Activated naive CD4-positive, alpha-beta T cell treated with anti-CD3 and anti-CD28 coated beads, Interleukin-2, amount 50 U/mL, for 24 hours (primary cell): ENCODE data around the gene NOTUM.

ENCODE experiments used
- H3K27ac Mint-ChIP-seq: one replicate; pipeline ENCODE4 v1.8.0; 2021; ENCODE audit warnings: mild to moderate bottlenecking, mixed read lengths
- H3K27me3 Mint-ChIP-seq: one replicate; pipeline ENCODE4 v1.8.0; 2021; ENCODE audit warnings: mixed read lengths
- H3K36me3 Mint-ChIP-seq: one replicate; pipeline ENCODE4 v1.8.0; 2021; ENCODE audit warnings: mixed read lengths
- H3K4me1 Mint-ChIP-seq: one replicate; pipeline ENCODE4 v1.8.0; 2021; ENCODE audit warnings: mixed read lengths
- H3K4me3 Mint-ChIP-seq: one replicate; pipeline ENCODE4 v1.8.0; 2021; ENCODE audit warnings: mild to moderate bottlenecking, mixed read lengths
- H3K9me3 Mint-ChIP-seq: one replicate; pipeline ENCODE4 v1.8.0; 2021; ENCODE audit warnings: mixed read lengths

NOTUM gene

DNA sequence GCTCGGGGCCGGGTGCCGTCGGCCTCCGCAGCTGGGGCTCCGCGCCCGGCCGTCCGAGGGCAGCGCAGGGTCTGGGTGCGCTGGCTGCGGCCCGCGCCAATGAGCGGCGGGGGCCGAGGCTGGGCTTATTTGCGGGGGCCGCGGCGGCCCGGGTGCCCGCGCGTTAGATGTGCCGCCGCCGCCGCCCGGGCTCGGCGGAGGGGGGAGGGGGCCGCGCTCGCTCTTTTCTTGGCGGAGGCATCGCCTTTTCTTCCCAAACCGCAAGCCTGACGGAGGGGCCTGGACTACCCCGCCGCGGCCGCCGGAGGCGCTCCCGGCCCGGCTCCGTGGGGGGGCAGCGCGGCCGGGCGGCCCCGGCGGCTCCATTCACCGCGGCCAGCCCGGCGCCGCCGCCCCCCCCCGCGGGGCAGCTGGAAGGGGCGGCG is at the start of gene NOTUM:
TSS of gene NOTUM (minus strand) at position 101 of the 425 bp plus-strand sequence. CDS start 278 bp downstream, outside the sequence.
- Mint-ChIP-seq H3K36me3 (no peaks in the 10 kb centered on the region), H3K4me3 (no peak within 1 kb of the TSS), H3K4me1 (peaks cover 13% of the 10 kb centered on the region), H3K9me3 (no peaks in the 10 kb centered on the region), H3K27ac (no peak within 1 kb of the TSS), H3K27me3 (peaks cover 3% of the 10 kb centered on the region)

DNA sequence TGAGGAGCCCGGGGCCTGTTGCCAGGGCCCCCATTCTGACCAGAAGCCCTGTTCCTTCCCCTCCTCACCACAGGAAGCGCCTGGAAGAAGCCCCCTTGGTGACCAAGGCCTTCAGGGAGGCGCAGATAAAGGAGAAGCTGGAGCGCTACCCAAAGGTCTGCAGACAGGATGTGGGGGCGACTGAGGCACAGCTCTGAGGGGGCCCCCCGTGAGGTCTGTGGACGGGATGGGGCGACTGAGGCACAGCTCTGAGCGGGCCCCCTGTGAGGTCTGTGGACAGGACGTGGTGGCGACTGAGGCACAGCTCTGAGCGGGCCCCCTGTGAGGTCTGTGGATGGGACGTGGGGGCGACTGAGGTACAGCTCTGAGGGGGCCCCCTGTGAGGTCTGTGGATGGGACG is 48.4 kb upstream of the NOTUM start:
- Mint-ChIP-seq H3K4me1 (no peaks in the 10 kb centered on the region), H3K27me3 (no peaks in the 10 kb centered on the region), H3K9me3 (no peaks in the 10 kb centered on the region), H3K36me3 (no peaks in the 10 kb centered on the region), H3K27ac (no peak overlapping the region), H3K4me3 (no peak overlapping the region)

DNA sequence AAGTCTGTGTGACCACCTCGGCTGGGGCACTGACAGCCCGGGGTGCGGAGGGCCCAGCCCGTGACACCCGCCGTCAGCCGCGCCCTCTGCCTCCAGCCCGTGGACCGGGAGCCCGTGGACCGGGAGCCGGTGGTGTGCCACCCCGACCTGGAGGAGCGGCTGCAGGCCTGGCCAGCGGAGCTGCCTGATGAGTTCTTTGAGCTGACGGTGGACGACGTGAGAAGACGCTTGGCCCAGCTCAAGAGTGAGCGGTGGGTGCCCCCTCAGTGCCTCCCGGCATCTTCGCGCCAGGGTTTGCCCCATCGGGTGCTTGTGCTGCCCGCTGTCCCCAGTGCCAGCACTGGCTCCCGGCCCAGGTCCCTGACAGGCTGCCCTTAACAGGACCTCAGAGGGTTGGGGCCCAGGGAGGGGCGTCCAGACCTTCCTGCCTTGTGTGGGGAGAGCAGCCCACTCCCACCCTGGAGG is 48.0 kb upstream of the NOTUM start:
- Mint-ChIP-seq H3K27ac (no peak overlapping the region), H3K36me3 (no peaks in the 10 kb centered on the region), H3K9me3 (no peaks in the 10 kb centered on the region), H3K4me1 (no peaks in the 10 kb centered on the region), H3K27me3 (no peaks in the 10 kb centered on the region), H3K4me3 (no peak overlapping the region)

DNA sequence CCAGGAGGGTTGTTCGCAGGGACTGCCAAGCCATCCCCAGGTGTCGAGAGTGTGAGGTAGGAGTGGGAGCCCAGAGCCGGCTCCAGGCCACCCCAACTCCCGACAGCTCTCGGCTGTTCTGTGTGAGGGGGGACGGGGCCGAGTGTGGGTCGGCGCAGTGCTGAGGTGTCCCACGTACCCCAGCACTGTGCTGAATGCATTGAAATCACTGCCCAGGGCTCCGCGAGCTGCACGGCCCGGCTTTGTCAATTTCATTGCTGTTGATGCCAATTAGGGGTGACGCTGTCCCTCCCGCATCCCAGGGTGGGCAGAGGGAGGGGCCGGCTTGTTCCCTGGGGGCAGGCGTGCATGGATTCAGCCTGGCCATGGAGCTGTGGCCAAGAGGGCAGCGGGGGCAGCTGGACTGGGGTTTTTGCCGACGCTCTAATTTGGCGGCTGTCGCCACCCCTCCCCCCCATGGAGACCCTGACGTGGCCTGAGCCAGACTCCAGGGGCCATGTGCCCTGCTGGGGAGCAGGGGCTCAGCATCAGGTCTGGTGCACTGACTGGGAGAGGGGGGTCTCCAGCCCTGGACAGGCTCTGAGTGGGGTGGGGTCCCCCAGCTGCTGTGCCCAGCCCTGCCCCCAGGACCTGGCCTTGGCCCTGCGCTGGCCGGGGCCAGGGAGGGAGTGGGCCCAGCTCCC is 47.4 kb upstream of the NOTUM start:
- no peaks in the 10 kb centered on the region for H3K36me3 Mint-ChIP-seq
- H3K27me3 Mint-ChIP-seq: no peaks in the 10 kb centered on the region
- no peaks in the 10 kb centered on the region for H3K4me1 Mint-ChIP-seq
- no peaks in the 10 kb centered on the region for H3K9me3 Mint-ChIP-seq
- no peak overlapping the region for H3K27ac Mint-ChIP-seq
- no peak overlapping the region for H3K4me3 Mint-ChIP-seq

DNA sequence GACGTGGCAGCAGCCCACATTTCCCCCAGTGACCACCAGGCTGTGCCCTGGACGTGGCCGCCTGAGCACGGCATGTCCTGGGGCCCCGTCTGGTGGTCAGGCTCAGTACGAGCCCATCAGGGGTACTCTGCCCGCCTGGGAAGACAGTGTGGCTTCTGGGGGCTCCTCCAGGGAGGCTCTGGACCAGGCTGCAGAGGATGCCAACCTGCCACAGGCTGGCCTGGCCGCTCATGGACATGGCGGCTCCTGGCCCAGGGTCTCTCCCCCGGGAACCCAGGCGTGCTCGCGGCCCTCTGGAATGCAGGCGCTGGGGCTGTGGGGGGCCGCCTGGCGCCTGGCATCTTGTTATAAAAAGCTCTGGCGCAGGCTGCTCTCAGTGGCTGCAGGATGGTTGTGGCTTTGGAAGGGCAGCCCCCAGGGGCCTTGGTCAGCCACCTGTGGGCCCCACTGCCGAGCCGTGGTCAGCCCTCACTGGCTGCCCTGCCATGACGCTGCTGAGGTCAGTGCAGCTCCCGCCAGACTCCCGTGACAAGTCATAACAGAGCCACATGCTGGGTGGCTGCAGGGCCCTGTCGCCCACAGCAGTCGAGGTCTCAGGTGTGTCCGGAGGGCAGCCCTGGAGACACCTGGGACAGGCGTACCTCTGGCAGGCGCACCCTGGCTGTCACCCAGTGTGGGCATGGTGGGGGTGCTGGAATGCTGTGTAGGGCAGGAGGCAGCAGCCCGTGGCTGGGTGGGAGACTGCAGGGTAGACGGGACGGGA is 46.7 kb upstream of the NOTUM start:
- Mint-ChIP-seq H3K4me3 (no peak overlapping the region), H3K36me3 (no peaks in the 10 kb centered on the region), H3K4me1 (no peaks in the 10 kb centered on the region), H3K27me3 (no peaks in the 10 kb centered on the region), H3K27ac (no peak overlapping the region), H3K9me3 (no peaks in the 10 kb centered on the region)

DNA sequence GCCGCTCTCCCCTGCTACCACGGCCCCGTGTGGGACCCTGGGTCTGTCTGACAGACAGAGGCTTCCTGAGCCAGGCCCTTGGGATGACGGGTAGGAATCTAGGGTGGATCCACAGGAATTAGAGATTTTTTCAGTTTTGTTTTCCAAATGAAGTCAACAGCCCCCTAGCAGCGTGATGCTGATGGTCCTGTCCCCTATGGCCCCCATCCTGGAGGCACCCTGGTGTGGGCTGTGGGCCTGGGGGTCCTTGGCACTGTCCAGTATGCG is 46.2 kb upstream of the NOTUM start:
- Mint-ChIP-seq H3K4me1 (no peaks in the 10 kb centered on the region), H3K27ac (no peak overlapping the region), H3K27me3 (no peaks in the 10 kb centered on the region), H3K36me3 (no peaks in the 10 kb centered on the region), H3K9me3 (no peaks in the 10 kb centered on the region), H3K4me3 (no peak overlapping the region)

DNA sequence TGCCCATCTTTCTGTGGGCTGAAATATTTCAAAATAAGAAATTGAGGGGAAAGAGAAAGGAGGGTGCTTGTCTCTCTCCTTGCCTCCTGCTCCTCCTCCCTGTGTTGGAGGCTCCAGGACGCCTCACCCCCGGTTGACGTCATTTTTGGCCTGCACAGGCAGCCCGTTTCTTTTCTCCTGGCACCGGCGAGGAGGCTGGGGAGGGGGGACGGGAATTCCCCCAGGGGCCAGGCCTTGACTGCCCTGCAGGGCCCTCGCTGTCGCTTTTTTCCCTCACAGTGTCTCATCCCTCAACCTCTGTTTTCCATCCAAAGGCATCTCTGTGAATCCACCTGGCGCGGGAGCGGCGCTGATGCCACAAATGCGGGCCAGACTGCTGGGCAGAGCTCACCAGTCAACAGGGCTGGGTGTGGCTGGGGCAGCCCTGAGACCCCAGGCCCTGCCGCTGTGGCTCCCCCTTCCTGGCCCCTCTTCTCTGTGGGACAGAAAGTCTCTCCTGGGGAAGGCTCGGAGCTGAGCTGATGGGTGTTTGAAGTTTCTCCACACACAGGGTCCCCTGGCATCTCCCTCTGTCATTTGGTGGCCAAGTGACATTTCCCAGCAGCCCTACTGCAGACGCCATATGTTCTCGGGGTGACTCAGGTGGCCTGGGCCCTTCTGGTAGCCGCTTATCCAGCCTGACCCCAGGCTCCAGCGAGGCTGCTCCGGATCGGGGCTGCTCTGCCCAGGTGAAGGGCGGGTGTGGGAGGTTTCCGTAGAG is 45.7 kb upstream of the NOTUM start:
- H3K9me3 Mint-ChIP-seq: no peaks in the 10 kb centered on the region
- no peaks in the 10 kb centered on the region for H3K36me3 Mint-ChIP-seq
- H3K27me3 Mint-ChIP-seq: no peaks in the 10 kb centered on the region
- no peaks in the 10 kb centered on the region for H3K4me1 Mint-ChIP-seq
- H3K4me3 Mint-ChIP-seq: no peak overlapping the region
- H3K27ac Mint-ChIP-seq: no peak overlapping the region

DNA sequence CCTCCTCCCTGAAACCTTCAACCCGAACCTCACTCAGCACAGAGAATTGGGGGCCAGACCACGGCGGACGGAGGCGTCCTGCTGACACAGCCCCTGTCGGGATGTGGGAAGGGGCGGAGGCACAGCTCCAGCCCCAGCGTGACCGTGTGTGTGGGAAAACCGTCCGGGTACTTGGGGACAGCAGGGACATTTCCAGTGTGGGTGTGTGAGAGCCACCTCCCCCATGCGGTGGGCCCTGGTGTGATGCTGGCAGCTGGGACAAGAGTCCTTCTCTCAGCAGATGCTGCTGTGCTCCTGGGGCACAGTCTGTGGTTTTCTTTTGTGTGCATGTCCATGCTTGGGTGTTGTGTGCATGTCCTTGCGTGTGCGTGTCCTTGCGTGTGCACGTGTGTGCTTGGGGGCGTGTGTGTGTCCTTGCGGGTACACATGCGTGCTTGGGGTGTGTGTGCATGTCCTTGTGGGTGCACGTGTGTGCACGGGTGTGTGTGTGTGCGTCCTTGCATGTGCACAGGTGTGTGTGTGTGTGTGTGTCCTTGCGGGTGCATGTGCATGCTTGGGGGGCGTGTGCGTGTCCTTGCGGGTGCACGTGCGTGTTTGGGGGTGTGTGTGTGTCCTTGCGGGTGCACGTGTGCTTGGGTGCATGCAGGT is 44.8 kb upstream of the NOTUM start:
- Mint-ChIP-seq H3K4me1 (no peaks in the 10 kb centered on the region), H3K27ac (no peak overlapping the region), H3K4me3 (no peak overlapping the region), H3K9me3 (no peaks in the 10 kb centered on the region), H3K27me3 (no peaks in the 10 kb centered on the region), H3K36me3 (no peaks in the 10 kb centered on the region)

DNA sequence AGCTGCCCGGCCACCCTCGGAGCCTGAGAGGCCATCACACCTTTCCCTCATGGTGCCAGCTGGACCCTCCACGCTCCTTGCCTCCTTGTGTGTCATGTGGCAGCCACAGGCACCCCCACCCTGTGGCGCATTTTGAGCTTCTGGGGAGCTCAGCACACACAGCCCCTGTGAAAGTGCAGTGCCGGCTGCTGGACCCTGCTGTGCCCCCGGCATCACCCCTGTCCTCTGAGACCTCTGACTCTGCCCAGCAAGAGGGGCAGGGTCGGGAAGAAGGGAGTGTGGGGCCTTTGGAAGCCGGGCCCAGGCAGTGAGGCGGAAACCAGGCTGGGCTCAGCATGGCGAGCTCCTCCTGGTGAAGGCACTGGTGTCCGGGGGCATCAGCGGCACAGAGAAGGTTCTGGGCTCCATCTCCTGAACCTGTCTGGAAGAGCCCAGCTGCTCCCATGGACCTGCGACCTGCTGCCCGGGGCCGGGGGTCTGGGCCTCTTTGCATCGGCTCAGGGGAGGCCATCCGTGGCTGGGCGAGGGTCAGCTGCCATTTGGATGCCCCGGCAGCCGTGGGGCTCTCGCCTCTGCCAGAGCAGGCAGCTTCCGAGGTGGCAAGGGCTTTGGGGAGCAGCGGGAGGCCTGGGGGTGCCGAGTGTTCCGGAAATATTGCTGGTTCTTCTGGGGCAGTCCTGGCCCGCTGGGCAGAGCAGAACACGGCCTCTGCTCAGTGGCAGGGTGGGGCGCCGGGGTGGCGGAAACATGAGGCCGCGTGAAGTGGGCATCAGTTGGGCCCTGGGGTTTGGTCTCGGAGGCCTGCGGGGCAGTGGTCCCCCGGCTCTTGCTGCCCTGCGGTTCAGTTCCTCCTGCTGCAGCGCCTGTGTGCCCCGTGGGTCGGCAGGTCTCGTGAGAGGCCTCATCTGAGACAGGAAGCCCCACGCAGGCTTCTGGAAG is 43.8 kb upstream of the NOTUM start:
- Mint-ChIP-seq H3K27me3 (no peaks in the 10 kb centered on the region), H3K4me1 (no peaks in the 10 kb centered on the region), H3K27ac (no peak overlapping the region), H3K36me3 (no peaks in the 10 kb centered on the region), H3K4me3 (no peak overlapping the region), H3K9me3 (no peaks in the 10 kb centered on the region)

DNA sequence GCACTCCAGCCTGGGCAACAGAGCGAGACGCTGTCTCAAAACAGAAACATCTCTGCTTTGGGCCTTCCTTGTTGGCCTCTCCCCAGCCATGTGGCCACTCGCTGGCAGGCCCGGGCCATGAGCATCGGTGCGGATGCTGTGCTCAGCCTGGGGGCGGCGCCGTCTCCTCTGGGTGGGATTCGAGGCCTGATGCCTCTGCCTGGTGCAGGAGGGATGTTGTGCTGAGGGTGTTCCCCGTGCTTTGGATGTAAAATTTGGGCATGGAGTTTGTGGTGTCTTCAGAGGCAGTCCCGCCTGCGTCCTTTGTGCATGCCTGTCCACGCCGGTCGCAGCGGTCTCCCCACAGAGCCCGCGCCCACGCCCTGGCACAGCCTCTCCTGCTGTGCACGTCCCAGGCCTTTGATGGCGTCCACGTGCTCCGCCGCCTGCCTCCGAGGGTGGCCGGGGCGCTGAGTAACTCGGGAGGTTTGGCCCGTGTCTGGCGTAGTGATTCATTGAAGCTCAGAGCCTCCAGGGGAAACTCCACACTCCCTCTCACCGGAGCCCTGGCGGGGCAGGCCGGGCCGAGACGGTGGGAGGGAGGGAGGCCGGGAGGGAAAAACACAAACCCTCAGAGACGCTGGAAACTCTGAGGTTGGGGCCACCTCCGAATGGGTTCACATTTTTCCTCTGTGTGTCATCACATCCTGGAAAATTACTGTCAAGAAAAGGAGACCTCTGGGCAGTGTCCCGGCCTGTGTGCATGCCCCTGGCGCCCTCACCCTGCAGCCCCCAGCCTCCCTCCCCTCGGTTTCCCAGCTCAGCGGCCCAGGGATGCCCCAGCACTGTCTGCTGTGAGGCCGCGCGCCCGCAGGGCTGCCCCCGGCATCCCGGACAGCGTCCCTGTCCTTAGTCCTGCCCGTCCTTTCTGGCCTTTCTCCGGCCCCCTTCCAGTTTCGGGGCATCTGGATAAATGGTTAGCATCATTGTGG is 42.7 kb upstream of the NOTUM start:
- Mint-ChIP-seq H3K36me3 (no peaks in the 10 kb centered on the region), H3K27me3 (no peaks in the 10 kb centered on the region), H3K9me3 (no peaks in the 10 kb centered on the region), H3K4me3 (no peak overlapping the region), H3K27ac (no peak overlapping the region), H3K4me1 (no peaks in the 10 kb centered on the region)

DNA sequence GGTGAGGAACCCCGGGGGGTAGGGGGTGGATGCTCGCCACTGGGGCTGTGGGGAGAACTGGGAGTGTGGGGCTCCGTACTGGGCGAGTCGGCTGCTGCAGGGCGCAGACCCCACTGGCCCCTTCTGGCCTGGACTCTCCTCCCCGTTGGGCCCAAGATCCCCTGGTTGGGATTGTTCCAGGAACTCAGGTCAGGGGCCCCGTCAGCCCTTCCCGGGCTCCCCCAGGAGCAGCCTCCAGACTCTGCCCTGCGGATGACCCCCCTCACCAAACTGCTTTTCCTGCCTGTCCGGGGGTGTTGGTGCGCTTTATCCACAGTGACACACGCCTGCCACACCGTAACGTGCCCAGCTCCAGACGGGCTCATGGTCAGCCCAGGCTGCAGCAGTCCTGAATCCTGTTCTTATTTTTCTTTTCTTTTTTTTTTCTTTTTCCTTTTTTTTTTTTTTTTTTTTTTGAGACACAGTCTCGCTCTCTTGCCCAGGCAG is 40.6 kb upstream of the NOTUM start:
- Mint-ChIP-seq H3K36me3 (no peaks in the 10 kb centered on the region), H3K4me3 (no peak overlapping the region), H3K9me3 (no peaks in the 10 kb centered on the region), H3K4me1 (no peaks in the 10 kb centered on the region), H3K27me3 (no peaks in the 10 kb centered on the region), H3K27ac (no peak overlapping the region)

DNA sequence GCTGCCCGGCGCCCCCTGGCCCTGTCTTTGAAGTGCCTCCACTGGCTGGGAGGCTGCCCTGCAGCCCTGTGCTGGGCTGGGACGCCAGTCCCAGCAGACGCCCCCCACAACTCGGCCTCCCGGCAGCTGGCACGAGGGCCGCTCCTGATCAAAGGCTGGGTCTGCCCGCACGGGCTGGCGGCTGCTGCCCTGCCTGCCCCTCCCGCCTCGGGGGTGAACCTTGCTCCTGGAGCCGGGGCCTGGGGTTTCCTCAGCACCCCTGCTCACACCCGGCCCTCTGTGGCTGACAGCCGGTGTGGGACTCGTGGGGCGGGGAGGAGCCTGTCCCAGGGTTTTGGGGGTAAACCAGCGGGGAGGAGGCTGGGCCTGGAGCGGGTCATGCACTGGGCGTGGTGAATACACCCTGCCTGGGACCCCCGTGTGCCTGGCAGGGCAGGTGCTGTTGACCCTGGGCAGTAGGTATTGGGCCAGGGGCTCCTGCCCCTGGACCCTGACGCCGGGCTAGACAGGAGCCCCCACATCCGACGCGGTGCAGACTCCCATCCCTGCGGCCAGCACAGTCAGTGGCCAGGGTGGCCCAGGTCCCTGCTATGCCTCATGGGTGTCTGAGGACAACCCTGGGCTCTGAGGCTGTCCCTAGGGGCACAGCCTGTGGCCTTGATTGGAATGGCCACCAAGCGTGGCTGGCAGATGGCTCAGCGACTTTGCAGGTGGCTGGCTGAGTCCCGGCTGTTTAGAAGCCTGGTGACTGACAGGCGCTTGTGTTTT is 40.0 kb upstream of the NOTUM start:
- H3K4me1 Mint-ChIP-seq: no peaks in the 10 kb centered on the region
- no peaks in the 10 kb centered on the region for H3K36me3 Mint-ChIP-seq
- H3K27ac Mint-ChIP-seq: no peak overlapping the region
- H3K9me3 Mint-ChIP-seq: no peaks in the 10 kb centered on the region
- H3K4me3 Mint-ChIP-seq: no peak overlapping the region
- H3K27me3 Mint-ChIP-seq: no peaks in the 10 kb centered on the region

DNA sequence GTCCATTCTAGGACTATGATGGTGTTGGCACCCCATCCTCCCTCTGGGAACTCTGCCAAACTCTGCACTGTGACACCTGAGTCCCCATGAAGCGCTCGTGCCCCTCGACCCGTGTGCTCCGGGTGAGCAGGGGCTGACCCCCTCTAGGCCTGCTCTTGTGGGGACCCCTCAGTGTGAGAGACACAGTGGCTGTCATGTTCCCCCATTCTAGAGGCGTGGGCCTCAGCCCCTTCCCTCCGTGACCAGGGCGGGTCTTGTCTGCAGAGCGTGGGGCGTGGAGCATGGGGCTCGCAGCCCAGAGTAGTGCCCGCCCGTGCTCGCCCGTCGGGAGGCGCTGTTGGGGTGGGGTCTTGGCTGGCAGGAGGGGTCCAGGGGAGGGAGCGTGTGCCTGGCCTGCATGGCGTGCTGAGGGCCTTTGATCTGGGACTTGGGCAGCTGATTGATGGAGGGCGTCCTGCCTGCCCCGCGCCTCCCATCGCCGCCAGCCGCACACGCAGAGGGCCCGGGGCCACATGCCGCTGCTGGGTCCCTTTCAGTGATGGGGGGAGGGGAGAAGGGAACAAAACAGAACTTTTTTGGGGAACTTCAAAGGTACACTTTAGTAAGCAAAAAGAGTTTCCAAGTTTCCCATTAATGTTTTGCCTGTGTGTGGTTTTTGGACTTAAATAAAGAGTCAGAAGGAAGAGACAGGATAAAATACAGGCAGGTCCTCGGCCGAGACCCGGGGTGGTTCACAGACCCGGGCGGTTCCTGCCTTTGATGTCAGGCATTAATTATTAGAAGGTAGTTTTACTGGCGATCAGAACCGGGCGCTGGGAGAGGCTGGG is 39.2 kb upstream of the NOTUM start:
- H3K36me3 Mint-ChIP-seq: no peaks in the 10 kb centered on the region
- no peak overlapping the region for H3K4me3 Mint-ChIP-seq
- no peaks in the 10 kb centered on the region for H3K9me3 Mint-ChIP-seq
- no peaks in the 10 kb centered on the region for H3K4me1 Mint-ChIP-seq
- no peak overlapping the region for H3K27ac Mint-ChIP-seq
- no peaks in the 10 kb centered on the region for H3K27me3 Mint-ChIP-seq
